ENCODE data around the gene NTM.

DNA sequence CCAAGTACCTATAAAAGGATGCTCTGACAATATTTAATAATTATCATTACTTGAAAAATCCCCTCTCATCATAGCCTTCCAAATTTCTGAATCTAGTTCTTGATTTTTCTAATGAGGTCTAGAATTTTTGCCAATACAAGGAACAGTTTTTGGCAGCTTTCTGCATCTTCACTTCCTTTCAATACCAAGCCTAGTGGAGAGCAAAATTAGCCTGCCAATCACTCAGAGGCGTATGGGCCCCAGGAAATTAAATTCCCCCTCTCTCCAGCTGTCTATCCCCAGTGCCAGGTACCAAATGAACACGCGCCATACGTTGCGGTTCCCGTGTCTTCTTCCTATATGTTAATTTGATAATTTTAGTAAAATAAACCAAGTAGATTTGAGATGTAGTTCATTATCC is 293.9 kb downstream of the NTM start:
- TF ChIP-seq POLR2A (IDR thresholded peaks at IDR 0.05) (no peak), POLR2AphosphoS5 (IDR thresholded peaks at IDR 0.05) (no peak), EP300 (IDR thresholded peaks at IDR 0.05) (no peak)
- TF ChIP-seq, protein P1, sequence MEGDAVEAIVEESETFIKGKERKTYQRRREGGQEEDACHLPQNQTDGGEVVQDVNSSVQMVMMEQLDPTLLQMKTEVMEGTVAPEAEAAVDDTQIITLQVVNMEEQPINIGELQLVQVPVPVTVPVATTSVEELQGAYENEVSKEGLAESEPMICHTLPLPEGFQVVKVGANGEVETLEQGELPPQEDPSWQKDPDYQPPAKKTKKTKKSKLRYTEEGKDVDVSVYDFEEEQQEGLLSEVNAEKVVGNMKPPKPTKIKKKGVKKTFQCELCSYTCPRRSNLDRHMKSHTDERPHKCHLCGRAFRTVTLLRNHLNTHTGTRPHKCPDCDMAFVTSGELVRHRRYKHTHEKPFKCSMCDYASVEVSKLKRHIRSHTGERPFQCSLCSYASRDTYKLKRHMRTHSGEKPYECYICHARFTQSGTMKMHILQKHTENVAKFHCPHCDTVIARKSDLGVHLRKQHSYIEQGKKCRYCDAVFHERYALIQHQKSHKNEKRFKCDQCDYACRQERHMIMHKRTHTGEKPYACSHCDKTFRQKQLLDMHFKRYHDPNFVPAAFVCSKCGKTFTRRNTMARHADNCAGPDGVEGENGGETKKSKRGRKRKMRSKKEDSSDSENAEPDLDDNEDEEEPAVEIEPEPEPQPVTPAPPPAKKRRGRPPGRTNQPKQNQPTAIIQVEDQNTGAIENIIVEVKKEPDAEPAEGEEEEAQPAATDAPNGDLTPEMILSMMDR (IDR thresholded peaks at IDR 0.05) = no peak
